HEK293 (cell line): ENCODE measurements around the gene CARMIL3.

Source experiments
- CTCF ChIA-PET: fragments of 350-600 bp; formaldehyde crosslinking; extraction: SDS; loops from one replicate; lab custom pipeline; 2021; ENCODE audit warnings: antibody characterized with exemption; lab: Yijun Ruan, JAX
- POLR2A ChIA-PET: fragments of 300-600 bp; formaldehyde crosslinking; extraction: SDS; loops from one replicate; lab custom pipeline; 2020; ENCODE audit warnings: antibody characterized with exemption, inconsistent platforms; lab: Yijun Ruan, JAX
- H3K27ac ChIP-seq: fragments of 200-500 bp; sonication (Bioruptor generic); 2 replicates; pipeline ENCODE4 v1.5.1; 2014; ENCODE audit warnings: low read depth, low read length, control low read depth, inconsistent platforms; ENCODE audit errors: extremely low read depth
- H3K36me3 ChIP-seq, 2 experiments: fragments of 200-500 bp in 1 of 2; sonication (Bioruptor generic) in 1 of 2; 1 replicate in 1 of 2; 2 replicates in 1 of 2; pipeline ENCODE4 v1.5.1; 2014 to 2017; ENCODE audit warnings: inconsistent platforms in 2 of 2, low read length in 2 of 2; ENCODE audit not compliant: control insufficient read depth in 2 of 2, insufficient read depth in 1 of 2
- H3K4me1 ChIP-seq: fragments of 200-500 bp; sonication (Bioruptor generic); 2 replicates; pipeline ENCODE4 v1.5.1; 2014; ENCODE audit warnings: mild to moderate bottlenecking, low read length, inconsistent platforms; ENCODE audit not compliant: control insufficient read depth, insufficient read depth
- H3K4me3 ChIP-seq: 2 replicates; pipeline ENCODE4 v1.5.1; 2011; ENCODE audit warnings: low read depth, mild to moderate bottlenecking, control low read depth, low read length, moderate library complexity
- H3K9me3 ChIP-seq: fragments of 200-500 bp; sonication (Bioruptor generic); 2 replicates; pipeline ENCODE4 v1.5.1; 2014; ENCODE audit warnings: low read depth, low read length, inconsistent platforms; ENCODE audit not compliant: control insufficient read depth, insufficient read depth
- KLF1 ChIP-seq: fragments of 450-650 bp; formaldehyde crosslinking; IDR thresholded peaks from 2 replicates; pipeline ENCODE4 v1.5.1; 2016; ENCODE audit warnings: missing biosample characterization, missing genetic modification characterization
- KLF7 ChIP-seq: fragments of 450-650 bp; formaldehyde crosslinking; IDR thresholded peaks from 2 replicates; pipeline ENCODE4 v1.5.1; 2016; ENCODE audit warnings: missing biosample characterization, missing genetic modification characterization, borderline replicate concordance
- KLF8 ChIP-seq: fragments of 450-650 bp; formaldehyde crosslinking; IDR thresholded peaks from 2 replicates; pipeline ENCODE4 v1.5.1; 2016; ENCODE audit warnings: missing biosample characterization, missing genetic modification characterization
- OSR2 ChIP-seq: fragments of 450-650 bp; formaldehyde crosslinking; IDR thresholded peaks from 2 replicates; pipeline ENCODE4 v1.5.1; 2016; ENCODE audit warnings: missing biosample characterization, missing genetic modification characterization
- SP3 ChIP-seq: fragments of 450-650 bp; formaldehyde crosslinking; IDR thresholded peaks from 2 replicates; pipeline ENCODE4 v1.5.1; 2016; ENCODE audit warnings: missing biosample characterization, missing genetic modification characterization
- ZBTB20 ChIP-seq: fragments of 450-650 bp; formaldehyde crosslinking; IDR thresholded peaks from 2 replicates; pipeline ENCODE4 v1.5.1; 2016; ENCODE audit warnings: missing biosample characterization, missing genetic modification characterization
- ZBTB48 ChIP-seq: fragments of 450-650 bp; formaldehyde crosslinking; IDR thresholded peaks from 2 replicates; pipeline ENCODE4 v1.5.1; 2016; ENCODE audit warnings: missing biosample characterization, missing genetic modification characterization
- ZIC2 ChIP-seq: fragments of 450-650 bp; formaldehyde crosslinking; IDR thresholded peaks from 2 replicates; pipeline ENCODE4 v1.5.1; 2016; ENCODE audit warnings: missing biosample characterization, missing genetic modification characterization
- ZNF335 ChIP-seq: fragments of 450-650 bp; formaldehyde crosslinking; conservative IDR thresholded peaks from 2 replicates; pipeline ENCODE4 v1.5.1; 2016; ENCODE audit warnings: missing biosample characterization, missing genetic modification characterization
- ZNF341 ChIP-seq: fragments of 450-650 bp; formaldehyde crosslinking; IDR thresholded peaks from 2 replicates; pipeline ENCODE4; 2016; ENCODE audit warnings: low read depth, missing biosample characterization, missing genetic modification characterization
- ZNF600 ChIP-seq: fragments of 450-650 bp; formaldehyde crosslinking; IDR thresholded peaks from 2 replicates; pipeline ENCODE4 v1.5.1; 2016; ENCODE audit warnings: missing biosample characterization, missing genetic modification characterization
- ZNF76 ChIP-seq: fragments of 450-650 bp; formaldehyde crosslinking; IDR thresholded peaks from 2 replicates; pipeline ENCODE4; 2016; ENCODE audit warnings: low read depth, missing biosample characterization, missing genetic modification characterization, borderline replicate concordance
- ZNF837 ChIP-seq: fragments of 450-650 bp; formaldehyde crosslinking; IDR thresholded peaks from 2 replicates; pipeline ENCODE4 v1.5.1; 2016; ENCODE audit warnings: missing biosample characterization, missing genetic modification characterization
- TF ChIP-seq, protein P1 (sequence below): fragments of 450-650 bp; formaldehyde crosslinking; IDR thresholded peaks from 2 replicates; pipeline ENCODE4 v1.5.1; 2016; ENCODE audit warnings: missing biosample characterization, missing genetic modification characterization
- TF ChIP-seq, protein P2 (sequence below): fragments of 450-650 bp; formaldehyde crosslinking; IDR thresholded peaks from 2 replicates; pipeline ENCODE4 v1.5.1; 2016; ENCODE audit warnings: missing biosample characterization, missing genetic modification characterization
- TF ChIP-seq, protein P3 (sequence below): fragments of 450-650 bp; formaldehyde crosslinking; IDR thresholded peaks from 2 replicates; pipeline ENCODE4 v1.5.1; 2017; ENCODE audit warnings: missing biosample characterization, missing genetic modification characterization
- TF ChIP-seq, protein P4 (sequence below): fragments of 450-650 bp; formaldehyde crosslinking; IDR thresholded peaks from 2 replicates; pipeline ENCODE4 v1.5.1; 2016; ENCODE audit warnings: missing biosample characterization, missing genetic modification characterization
- TF ChIP-seq, protein P5 (sequence below): fragments of 450-650 bp; formaldehyde crosslinking; IDR thresholded peaks from 2 replicates; pipeline ENCODE4 v1.5.1; 2016; ENCODE audit warnings: missing biosample characterization, missing genetic modification characterization

Gene CARMIL3, protein sequence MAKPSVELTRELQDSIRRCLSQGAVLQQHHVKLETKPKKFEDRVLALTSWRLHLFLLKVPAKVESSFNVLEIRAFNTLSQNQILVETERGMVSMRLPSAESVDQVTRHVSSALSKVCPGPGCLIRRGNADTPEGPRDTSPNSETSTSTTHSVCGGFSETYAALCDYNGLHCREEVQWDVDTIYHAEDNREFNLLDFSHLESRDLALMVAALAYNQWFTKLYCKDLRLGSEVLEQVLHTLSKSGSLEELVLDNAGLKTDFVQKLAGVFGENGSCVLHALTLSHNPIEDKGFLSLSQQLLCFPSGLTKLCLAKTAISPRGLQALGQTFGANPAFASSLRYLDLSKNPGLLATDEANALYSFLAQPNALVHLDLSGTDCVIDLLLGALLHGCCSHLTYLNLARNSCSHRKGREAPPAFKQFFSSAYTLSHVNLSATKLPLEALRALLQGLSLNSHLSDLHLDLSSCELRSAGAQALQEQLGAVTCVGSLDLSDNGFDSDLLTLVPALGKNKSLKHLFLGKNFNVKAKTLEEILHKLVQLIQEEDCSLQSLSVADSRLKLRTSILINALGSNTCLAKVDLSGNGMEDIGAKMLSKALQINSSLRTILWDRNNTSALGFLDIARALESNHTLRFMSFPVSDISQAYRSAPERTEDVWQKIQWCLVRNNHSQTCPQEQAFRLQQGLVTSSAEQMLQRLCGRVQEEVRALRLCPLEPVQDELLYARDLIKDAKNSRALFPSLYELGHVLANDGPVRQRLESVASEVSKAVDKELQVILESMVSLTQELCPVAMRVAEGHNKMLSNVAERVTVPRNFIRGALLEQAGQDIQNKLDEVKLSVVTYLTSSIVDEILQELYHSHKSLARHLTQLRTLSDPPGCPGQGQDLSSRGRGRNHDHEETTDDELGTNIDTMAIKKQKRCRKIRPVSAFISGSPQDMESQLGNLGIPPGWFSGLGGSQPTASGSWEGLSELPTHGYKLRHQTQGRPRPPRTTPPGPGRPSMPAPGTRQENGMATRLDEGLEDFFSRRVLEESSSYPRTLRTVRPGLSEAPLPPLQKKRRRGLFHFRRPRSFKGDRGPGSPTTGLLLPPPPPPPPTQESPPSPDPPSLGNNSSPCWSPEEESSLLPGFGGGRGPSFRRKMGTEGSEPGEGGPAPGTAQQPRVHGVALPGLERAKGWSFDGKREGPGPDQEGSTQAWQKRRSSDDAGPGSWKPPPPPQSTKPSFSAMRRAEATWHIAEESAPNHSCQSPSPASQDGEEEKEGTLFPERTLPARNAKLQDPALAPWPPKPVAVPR (N-terminal part only)

DNA sequence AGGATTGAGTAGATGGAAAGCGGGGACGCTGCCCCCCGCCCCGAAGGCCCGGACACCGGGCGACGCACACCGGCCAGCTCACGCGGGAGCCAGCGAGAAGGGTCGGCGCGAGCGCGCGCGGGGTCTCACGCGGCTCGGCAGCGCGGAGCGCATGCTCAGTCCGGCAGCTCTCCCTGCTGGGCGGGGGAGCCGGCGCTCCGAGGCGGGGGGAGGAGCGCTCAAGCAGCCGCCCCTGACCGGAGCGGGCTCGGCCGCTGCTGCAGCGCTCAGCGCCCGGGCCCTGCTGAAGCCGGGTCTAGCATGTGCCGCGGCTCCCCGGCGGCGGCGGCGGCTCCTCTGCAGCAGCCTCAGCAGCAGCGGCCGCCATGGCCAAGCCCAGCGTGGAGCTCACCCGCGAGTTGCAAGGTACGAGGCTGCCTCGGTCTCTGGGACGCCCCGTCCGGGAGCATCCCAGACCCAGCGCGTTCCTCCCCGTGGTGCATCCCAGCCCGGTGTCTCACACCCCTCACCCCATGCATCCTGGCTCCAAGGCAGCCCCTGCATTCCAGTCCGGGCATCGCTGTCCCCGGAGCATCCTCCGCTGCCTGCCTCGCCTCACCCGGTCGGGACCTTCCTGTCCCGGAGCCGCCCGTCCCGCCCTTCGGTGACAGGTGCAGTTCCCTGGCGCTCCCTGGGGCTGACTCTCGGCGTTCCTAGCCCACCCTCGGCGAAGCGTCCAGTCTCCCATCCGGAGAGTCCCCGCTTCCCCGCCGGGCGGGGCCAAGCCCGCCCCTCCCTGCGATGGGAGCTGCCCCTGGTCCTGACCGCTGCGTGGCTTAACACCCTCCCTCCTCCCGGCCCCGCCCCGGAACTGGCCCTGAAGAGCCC is at the start of gene CARMIL3:
Gene CARMIL3, plus strand, starts transcription at position 221 of the 867 bp plus-strand sequence. Its CDS starts 145 bp downstream, at position 366.
- Histone ChIP-seq H3K9me3 (no peaks in the 10 kb centered on the region), H3K27ac (no peak within 1 kb of the TSS; the same call in 1 of the 2 replicates), H3K36me3 (no peaks in the 10 kb centered on the region), H3K4me3 (peak within 1 kb of the TSS; percentile 52), H3K4me1 (no peaks in the 10 kb centered on the region)
- POLR2A ChIA-PET, result interaction anchor here (0.5 to 1.7 kb wide), 6 partner anchors 31 to 219 kb away, joined by 3 to 12 read pairs (median 4); partner anchors contain the start of genes PCK2, RABGGTA and TINF2
- CTCF ChIA-PET, result interaction anchor here (0.6 to 3.2 kb wide), 6 partner anchors 17 to 162 kb away, joined by 3 to 12 read pairs (median 4); partner anchors contain the start of gene CHMP4A
- TF ChIP-seq ZNF341 (tag by site-specific recombination), result peak; percentile 34; the same call in 1 of the 2 replicates
- TF ChIP-seq ZNF837 (tag by site-specific recombination), result no peak
- TF ChIP-seq, protein P1, sequence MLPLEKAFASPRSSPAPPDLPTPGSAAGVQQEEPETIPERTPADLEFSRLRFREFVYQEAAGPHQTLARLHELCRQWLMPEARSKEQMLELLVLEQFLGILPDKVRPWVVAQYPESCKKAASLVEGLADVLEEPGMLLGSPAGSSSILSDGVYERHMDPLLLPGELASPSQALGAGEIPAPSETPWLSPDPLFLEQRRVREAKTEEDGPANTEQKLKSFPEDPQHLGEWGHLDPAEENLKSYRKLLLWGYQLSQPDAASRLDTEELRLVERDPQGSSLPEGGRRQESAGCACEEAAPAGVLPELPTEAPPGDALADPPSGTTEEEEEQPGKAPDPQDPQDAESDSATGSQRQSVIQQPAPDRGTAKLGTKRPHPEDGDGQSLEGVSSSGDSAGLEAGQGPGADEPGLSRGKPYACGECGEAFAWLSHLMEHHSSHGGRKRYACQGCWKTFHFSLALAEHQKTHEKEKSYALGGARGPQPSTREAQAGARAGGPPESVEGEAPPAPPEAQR (tag by site-specific recombination), result no peak
- TF ChIP-seq, protein P2, sequence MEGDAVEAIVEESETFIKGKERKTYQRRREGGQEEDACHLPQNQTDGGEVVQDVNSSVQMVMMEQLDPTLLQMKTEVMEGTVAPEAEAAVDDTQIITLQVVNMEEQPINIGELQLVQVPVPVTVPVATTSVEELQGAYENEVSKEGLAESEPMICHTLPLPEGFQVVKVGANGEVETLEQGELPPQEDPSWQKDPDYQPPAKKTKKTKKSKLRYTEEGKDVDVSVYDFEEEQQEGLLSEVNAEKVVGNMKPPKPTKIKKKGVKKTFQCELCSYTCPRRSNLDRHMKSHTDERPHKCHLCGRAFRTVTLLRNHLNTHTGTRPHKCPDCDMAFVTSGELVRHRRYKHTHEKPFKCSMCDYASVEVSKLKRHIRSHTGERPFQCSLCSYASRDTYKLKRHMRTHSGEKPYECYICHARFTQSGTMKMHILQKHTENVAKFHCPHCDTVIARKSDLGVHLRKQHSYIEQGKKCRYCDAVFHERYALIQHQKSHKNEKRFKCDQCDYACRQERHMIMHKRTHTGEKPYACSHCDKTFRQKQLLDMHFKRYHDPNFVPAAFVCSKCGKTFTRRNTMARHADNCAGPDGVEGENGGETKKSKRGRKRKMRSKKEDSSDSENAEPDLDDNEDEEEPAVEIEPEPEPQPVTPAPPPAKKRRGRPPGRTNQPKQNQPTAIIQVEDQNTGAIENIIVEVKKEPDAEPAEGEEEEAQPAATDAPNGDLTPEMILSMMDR (tag by site-specific recombination), result 0 out of 2 replicates have a peak, but pooled peaks have one; percentile 12
- peak; percentile 88 for TF ChIP-seq KLF1
- TF ChIP-seq, protein P3, sequence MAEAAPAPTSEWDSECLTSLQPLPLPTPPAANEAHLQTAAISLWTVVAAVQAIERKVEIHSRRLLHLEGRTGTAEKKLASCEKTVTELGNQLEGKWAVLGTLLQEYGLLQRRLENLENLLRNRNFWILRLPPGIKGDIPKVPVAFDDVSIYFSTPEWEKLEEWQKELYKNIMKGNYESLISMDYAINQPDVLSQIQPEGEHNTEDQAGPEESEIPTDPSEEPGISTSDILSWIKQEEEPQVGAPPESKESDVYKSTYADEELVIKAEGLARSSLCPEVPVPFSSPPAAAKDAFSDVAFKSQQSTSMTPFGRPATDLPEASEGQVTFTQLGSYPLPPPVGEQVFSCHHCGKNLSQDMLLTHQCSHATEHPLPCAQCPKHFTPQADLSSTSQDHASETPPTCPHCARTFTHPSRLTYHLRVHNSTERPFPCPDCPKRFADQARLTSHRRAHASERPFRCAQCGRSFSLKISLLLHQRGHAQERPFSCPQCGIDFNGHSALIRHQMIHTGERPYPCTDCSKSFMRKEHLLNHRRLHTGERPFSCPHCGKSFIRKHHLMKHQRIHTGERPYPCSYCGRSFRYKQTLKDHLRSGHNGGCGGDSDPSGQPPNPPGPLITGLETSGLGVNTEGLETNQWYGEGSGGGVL (tag by site-specific recombination), result peak; percentile 18; the same call in 1 of the 2 replicates
- peak; percentile 64 for TF ChIP-seq ZBTB48
- TF ChIP-seq ZNF600 (tag by site-specific recombination), result peak; percentile 83
- no peak for TF ChIP-seq OSR2 (tag by site-specific recombination)
- TF ChIP-seq ZIC2, result peak; percentile 76
- TF ChIP-seq, protein P4, sequence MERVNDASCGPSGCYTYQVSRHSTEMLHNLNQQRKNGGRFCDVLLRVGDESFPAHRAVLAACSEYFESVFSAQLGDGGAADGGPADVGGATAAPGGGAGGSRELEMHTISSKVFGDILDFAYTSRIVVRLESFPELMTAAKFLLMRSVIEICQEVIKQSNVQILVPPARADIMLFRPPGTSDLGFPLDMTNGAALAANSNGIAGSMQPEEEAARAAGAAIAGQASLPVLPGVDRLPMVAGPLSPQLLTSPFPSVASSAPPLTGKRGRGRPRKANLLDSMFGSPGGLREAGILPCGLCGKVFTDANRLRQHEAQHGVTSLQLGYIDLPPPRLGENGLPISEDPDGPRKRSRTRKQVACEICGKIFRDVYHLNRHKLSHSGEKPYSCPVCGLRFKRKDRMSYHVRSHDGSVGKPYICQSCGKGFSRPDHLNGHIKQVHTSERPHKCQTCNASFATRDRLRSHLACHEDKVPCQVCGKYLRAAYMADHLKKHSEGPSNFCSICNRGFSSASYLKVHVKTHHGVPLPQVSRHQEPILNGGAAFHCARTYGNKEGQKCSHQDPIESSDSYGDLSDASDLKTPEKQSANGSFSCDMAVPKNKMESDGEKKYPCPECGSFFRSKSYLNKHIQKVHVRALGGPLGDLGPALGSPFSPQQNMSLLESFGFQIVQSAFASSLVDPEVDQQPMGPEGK (tag by site-specific recombination), result peak; percentile 86
- peak; percentile 49 for TF ChIP-seq ZNF335
- TF ChIP-seq ZNF76 (tag by site-specific recombination), result 0 out of 2 replicates have a peak, but pooled peaks have one; percentile 12
- TF ChIP-seq, protein P5, sequence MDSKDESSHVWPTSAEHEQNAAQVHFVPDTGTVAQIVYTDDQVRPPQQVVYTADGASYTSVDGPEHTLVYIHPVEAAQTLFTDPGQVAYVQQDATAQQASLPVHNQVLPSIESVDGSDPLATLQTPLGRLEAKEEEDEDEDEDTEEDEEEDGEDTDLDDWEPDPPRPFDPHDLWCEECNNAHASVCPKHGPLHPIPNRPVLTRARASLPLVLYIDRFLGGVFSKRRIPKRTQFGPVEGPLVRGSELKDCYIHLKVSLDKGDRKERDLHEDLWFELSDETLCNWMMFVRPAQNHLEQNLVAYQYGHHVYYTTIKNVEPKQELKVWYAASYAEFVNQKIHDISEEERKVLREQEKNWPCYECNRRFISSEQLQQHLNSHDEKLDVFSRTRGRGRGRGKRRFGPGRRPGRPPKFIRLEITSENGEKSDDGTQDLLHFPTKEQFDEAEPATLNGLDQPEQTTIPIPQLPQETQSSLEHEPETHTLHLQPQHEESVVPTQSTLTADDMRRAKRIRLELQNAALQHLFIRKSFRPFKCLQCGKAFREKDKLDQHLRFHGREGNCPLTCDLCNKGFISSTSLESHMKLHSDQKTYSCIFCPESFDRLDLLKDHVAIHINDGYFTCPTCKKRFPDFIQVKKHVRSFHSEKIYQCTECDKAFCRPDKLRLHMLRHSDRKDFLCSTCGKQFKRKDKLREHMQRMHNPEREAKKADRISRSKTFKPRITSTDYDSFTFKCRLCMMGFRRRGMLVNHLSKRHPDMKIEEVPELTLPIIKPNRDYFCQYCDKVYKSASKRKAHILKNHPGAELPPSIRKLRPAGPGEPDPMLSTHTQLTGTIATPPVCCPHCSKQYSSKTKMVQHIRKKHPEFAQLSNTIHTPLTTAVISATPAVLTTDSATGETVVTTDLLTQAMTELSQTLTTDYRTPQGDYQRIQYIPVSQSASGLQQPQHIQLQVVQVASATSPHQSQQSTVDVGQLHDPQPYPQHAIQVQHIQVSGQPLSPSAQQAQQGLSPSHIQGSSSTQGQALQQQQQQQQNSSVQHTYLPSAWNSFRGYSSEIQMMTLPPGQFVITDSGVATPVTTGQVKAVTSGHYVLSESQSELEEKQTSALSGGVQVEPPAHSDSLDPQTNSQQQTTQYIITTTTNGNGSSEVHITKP (tag by site-specific recombination), result peak; percentile 37
- TF ChIP-seq ZBTB20 (tag by site-specific recombination), result peak; percentile 73
- TF ChIP-seq KLF7 (tag by site-specific recombination), result peak; percentile 53; the same call in 1 of the 2 replicates
- TF ChIP-seq SP3 (tag by site-specific recombination), result peak; percentile 85
- peak; percentile 50; the same call in 1 of the 2 replicates for TF ChIP-seq KLF8 (tag by site-specific recombination)
